Panc1 (cell line): Measurements from ENCODE around the gene CMIP. TPM values are rescaled to one million over a fixed set of nuclear protein-coding genes. Genes with fewer than 3 reads are reported as not detected.

Experiments used
- ATAC-seq: fragments of 200-7000 bp; cut with Tn5 transposase; 2 replicates; pipeline ENCODE4 v1.9.1; 2020; ENCODE audit warnings: mild to moderate bottlenecking, moderate library complexity
- BruUV-seq: library from RNA; stranded (reverse); fragments of 400-500 nt; replicated peaks from 2 replicates; lab custom pipeline; 2021; lab: Mats Ljungman, UMichigan
- CTCF ChIA-PET: fragments of 300-600 bp; sonication (Branson Sonifier 250); formaldehyde crosslinking; loops from one replicate; lab custom pipeline; 2022; ENCODE audit warnings: antibody characterized with exemption; lab: Charles Lee
- POLR2A ChIA-PET: fragments of 300-600 bp; sonication (Branson Sonifier 250); formaldehyde crosslinking; loops from one replicate; lab custom pipeline; 2022; ENCODE audit warnings: antibody characterized with exemption; lab: Charles Lee
- DNase-seq: peaks from one replicate; pipeline ENCODE4 v3.0.0-alpha.2; 2010; ENCODE audit warnings: low read depth, low spot score
- H3K27ac ChIP-seq: 2 replicates; pipeline ENCODE4 v1.5.1; 2011; ENCODE audit warnings: mild to moderate bottlenecking, low read length, inconsistent platforms
- H3K27me3 ChIP-seq: fragments of 200-500 bp; sonication (Bioruptor generic); 2 replicates; pipeline ENCODE4 v1.6.0; 2014; ENCODE audit warnings: low read length, inconsistent platforms; ENCODE audit not compliant: control insufficient read depth, insufficient read depth
- H3K36me3 ChIP-seq: fragments of 200-500 bp; sonication (Bioruptor generic); 2 replicates; pipeline ENCODE4 v1.5.1; 2014; ENCODE audit warnings: inconsistent platforms, mild to moderate bottlenecking, low read length, moderate library complexity; ENCODE audit not compliant: control insufficient read depth, insufficient read depth
- H3K4me1 ChIP-seq: 2 replicates; pipeline ENCODE4 v1.5.1; 2011; ENCODE audit warnings: inconsistent platforms, mild to moderate bottlenecking, low read length, moderate library complexity; ENCODE audit not compliant: control insufficient read depth, insufficient read depth
- H3K4me3 ChIP-seq, 2 experiments: 2 replicates each; pipeline ENCODE4 v1.5.1; 2011 to 2012; ENCODE audit warnings: low read depth in 2 of 2, low read length in 2 of 2, mild to moderate bottlenecking in 2 of 2, inconsistent platforms in 1 of 2, moderate library complexity in 1 of 2
- H3K9me3 ChIP-seq: fragments of 200-500 bp; sonication (Bioruptor generic); 2 replicates; pipeline ENCODE4 v1.5.1; 2014; ENCODE audit warnings: low read depth, mild to moderate bottlenecking, inconsistent platforms, low read length, moderate library complexity; ENCODE audit not compliant: control insufficient read depth, insufficient read depth
- CTCF ChIP-seq: fragments of 450-650 bp; IDR thresholded peaks from 2 replicates; pipeline ENCODE4 v1.5.1; 2017; ENCODE audit warnings: mild to moderate bottlenecking
- POLR2AphosphoS5 ChIP-seq: IDR thresholded peaks from 2 replicates; pipeline ENCODE4 v1.6.1; 2012; ENCODE audit warnings: mild to moderate bottlenecking, low read depth, low read length, moderate library complexity
- REST ChIP-seq, 2 experiments: IDR thresholded peaks; 2 replicates each; pipeline ENCODE4 v1.6.1; 2011 to 2012; ENCODE audit warnings: low read depth in 2 of 2, control low read depth in 1 of 2, low read length in 1 of 2, mild to moderate bottlenecking in 1 of 2, moderate library complexity in 1 of 2; ENCODE audit not compliant: insufficient read depth in 1 of 2
- SIN3A ChIP-seq: IDR thresholded peaks from 2 replicates; pipeline ENCODE4 v1.6.1; 2012; ENCODE audit warnings: low read depth, mild to moderate bottlenecking, low read length, moderate library complexity, borderline replicate concordance; ENCODE audit not compliant: insufficient read depth
- TCF7L2 ChIP-seq: IDR thresholded peaks from 2 replicates; pipeline ENCODE4 v1.6.1; 2011; ENCODE audit warnings: mild to moderate bottlenecking, low read depth, low read length, inconsistent platforms
- in situ Hi-C: cut with HindIII; loops from 2 replicates; pipeline ENCODE4 v1.10.0; 2016; ENCODE audit warnings: low sequenced_read_pairs, low pct_unique_long_range_greater_than_20kb
- intact Hi-C: fragments of 100-400 bp; cut with micrococcal nuclease; formaldehyde crosslinking; loops from one replicate; pipeline ENCODE4 v1.10.0; 2022; ENCODE audit not compliant: unreplicated experiment
- total RNA-seq: library from RNA; stranded (reverse); gene quantifications from one replicate; pipeline ENCODE4 v1.2.1, GENCODE V29; 2021; ENCODE audit not compliant: unreplicated experiment

CMIP gene
- total RNA-seq, 1 experiment from 2014 or later = 49.7 TPM

- Histone ChIP-seq H3K27me3 (no peaks in the 10 kb centered on the region), H3K4me1 (peaks cover 35% of the 10 kb centered on the region), H3K36me3 (no peaks in the 10 kb centered on the region), H3K4me3 (no peak overlapping the region), H3K27ac (no peak overlapping the region), H3K9me3 (no peaks in the 10 kb centered on the region)
- CTCF ChIA-PET = no interaction called here
- DNase-seq (no peak), ATAC-seq (no peak)
- BruUV-seq = no TSS peak
- POLR2A ChIA-PET = no interaction called here
- intact Hi-C loops (no loop called here), in situ Hi-C loops (no loop called here)
- TF ChIP-seq POLR2AphosphoS5 = no peak
- no peak for TF ChIP-seq SIN3A
- no peak for TF ChIP-seq REST (IDR thresholded peaks at IDR 0.05; ENCODE audit: insufficient read depth in 1 of 2, low read depth in 2 of 2, low read length in 1 of 2)
- TF ChIP-seq TCF7L2 = no peak
- TF ChIP-seq CTCF = no peak
These were observed 157.1 kb downstream of the CMIP start for GRCh38 chr16:81601601-81602255.

- ChIA-PET POLR2A (no interaction called here), CTCF (no interaction called here)
- Histone ChIP-seq H3K27ac (no peak overlapping the region), H3K36me3 (no peaks in the 10 kb centered on the region), H3K9me3 (no peaks in the 10 kb centered on the region), H3K4me3 (no peak overlapping the region), H3K4me1 (peaks cover 35% of the 10 kb centered on the region), H3K27me3 (no peaks in the 10 kb centered on the region)
- intact Hi-C loops (no loop called here), in situ Hi-C loops (no loop called here)
- ATAC-seq = no peak
- no peak for TF ChIP-seq REST (IDR thresholded peaks at IDR 0.05; ENCODE audit: insufficient read depth in 1 of 2, low read depth in 2 of 2, low read length in 1 of 2)
- TF ChIP-seq CTCF = no peak
- TF ChIP-seq SIN3A = no peak
- no peak for TF ChIP-seq POLR2AphosphoS5
- no peak for TF ChIP-seq TCF7L2
- BruUV-seq = no TSS peak
- DNase-seq = no peak
These were observed 157.7 kb downstream of the CMIP start for GRCh38 chr16:81602256-81602776.
